ENCODE data around the gene SESN1. TPM values are rescaled to one million over a fixed set of nuclear protein-coding genes. Genes with fewer than 3 reads are reported as not detected.

The SESN1 gene
- total RNA-seq, 1 experiment from 2014 or later: 17.5 TPM

DNA sequence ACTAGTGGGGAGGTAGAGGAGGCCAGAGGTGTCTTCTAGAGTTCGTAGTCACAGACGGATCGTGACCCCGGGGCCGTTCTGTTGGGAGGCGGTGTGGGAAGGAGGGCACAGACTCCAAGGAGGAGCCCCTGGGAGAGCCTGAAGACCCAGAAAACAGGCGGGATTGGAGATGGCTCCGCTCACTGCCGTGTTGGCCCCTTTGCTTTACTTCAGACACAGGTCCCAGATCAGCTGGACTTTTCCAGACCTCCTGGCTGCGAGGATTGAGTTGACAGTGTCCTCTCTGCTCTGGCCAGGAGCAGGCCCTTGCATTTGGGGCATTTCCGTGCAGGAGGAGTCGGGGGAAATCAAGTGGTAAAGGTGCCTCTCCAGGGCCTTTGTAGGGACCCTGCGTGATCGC lies 133.6 kb downstream of the SESN1 start:
- no peaks in the 10 kb centered on the region for H3K9me3 ChIP-seq (ENCODE audit: control insufficient read depth, low read depth, low read length)
- no peak overlapping the region for H3K4me2 ChIP-seq (ENCODE audit: insufficient read depth, insufficient read length, low read length)
- H4K8ac ChIP-seq (replicated peaks; ENCODE audit: insufficient read length, low read depth, low read length): no peak overlapping the region
- H2BK20ac ChIP-seq (ENCODE audit: low read depth, low read length, poor library complexity, severe bottlenecking): no peak overlapping the region
- WGBS (ENCODE audit: extremely low coverage, insufficient read length, low lambda C conversion rate): no CpG with 5 or more reads among the region's 14 CpGs
- no peak overlapping the region for H3K56ac ChIP-seq (ENCODE audit: insufficient read length, low read depth, low read length)
- no peak for DNase-seq
- TF ChIP-seq, protein P1, sequence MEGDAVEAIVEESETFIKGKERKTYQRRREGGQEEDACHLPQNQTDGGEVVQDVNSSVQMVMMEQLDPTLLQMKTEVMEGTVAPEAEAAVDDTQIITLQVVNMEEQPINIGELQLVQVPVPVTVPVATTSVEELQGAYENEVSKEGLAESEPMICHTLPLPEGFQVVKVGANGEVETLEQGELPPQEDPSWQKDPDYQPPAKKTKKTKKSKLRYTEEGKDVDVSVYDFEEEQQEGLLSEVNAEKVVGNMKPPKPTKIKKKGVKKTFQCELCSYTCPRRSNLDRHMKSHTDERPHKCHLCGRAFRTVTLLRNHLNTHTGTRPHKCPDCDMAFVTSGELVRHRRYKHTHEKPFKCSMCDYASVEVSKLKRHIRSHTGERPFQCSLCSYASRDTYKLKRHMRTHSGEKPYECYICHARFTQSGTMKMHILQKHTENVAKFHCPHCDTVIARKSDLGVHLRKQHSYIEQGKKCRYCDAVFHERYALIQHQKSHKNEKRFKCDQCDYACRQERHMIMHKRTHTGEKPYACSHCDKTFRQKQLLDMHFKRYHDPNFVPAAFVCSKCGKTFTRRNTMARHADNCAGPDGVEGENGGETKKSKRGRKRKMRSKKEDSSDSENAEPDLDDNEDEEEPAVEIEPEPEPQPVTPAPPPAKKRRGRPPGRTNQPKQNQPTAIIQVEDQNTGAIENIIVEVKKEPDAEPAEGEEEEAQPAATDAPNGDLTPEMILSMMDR (conservative IDR thresholded peaks at IDR 0.05): no peak
- H2BK120ac ChIP-seq (ENCODE audit: low read depth, low read length, poor library complexity, severe bottlenecking): no peak overlapping the region
- H3K79me1 ChIP-seq (ENCODE audit: insufficient read depth, low read depth, low read length, poor library complexity, severe bottlenecking): no peaks in the 10 kb centered on the region
- Mint-ChIP-seq H3K27me3 (ENCODE audit: low read depth) (no peaks in the 10 kb centered on the region), H3K4me3 (no peak overlapping the region), H3K4me1 (peaks cover 9 to 10% of the 10 kb centered on the region in 2 experiments), H3K9me3 (no peaks in the 10 kb centered on the region), H3K36me3 (ENCODE audit: insufficient read depth in 1 of 3, low read depth in 3 of 3) (no peaks in the 10 kb centered on the region), H3K27ac (no peak overlapping the region)
- H3T11ph ChIP-seq (ENCODE audit: low read length): no peak overlapping the region
- no peak overlapping the region for H2BK12ac ChIP-seq (ENCODE audit: insufficient read length, low read depth, low read length)
- no peak overlapping the region for H3K27ac ChIP-seq (ENCODE audit: insufficient read length, low read depth, low read length)
- no peaks in the 10 kb centered on the region; the same call in 1 of the 2 replicates for H3K4me1 ChIP-seq (ENCODE audit: insufficient read depth, low read length)
- no peak overlapping the region for H3K4ac ChIP-seq (ENCODE audit: low read depth, low read length)
- no peak overlapping the region for H4K5ac ChIP-seq (ENCODE audit: insufficient read length, low read depth, low read length)
- H4K20me1 ChIP-seq (ENCODE audit: control insufficient read depth, insufficient read depth, insufficient read length): no peaks in the 10 kb centered on the region
- H3K18ac ChIP-seq (ENCODE audit: insufficient read length, low read depth, low read length): no peak overlapping the region
- H3K79me2 ChIP-seq (ENCODE audit: insufficient read depth, low read length): no peaks in the 10 kb centered on the region
- H2AK5ac ChIP-seq (ENCODE audit: insufficient read length, low read length): no peak overlapping the region
- H4K91ac ChIP-seq (ENCODE audit: insufficient read length, low read depth, low read length): no peak overlapping the region
- no peak overlapping the region for H3K9ac ChIP-seq (ENCODE audit: extremely low read depth, insufficient read length, low read length)
- no peak overlapping the region for H2AFZ ChIP-seq (ENCODE audit: low read length)
- no peak overlapping the region for H2BK5ac ChIP-seq (ENCODE audit: insufficient read length, low read length)
- H3K14ac ChIP-seq (ENCODE audit: insufficient read depth, low read length): no peak overlapping the region; the same call in 1 of the 2 replicates
- no peak overlapping the region for H3K23ac ChIP-seq (ENCODE audit: insufficient read length, low read depth, low read length)
- no peaks in the 10 kb centered on the region for H3K23me2 ChIP-seq (ENCODE audit: insufficient read length, low read depth, low read length, poor library complexity, severe bottlenecking)
- H3K27me3 ChIP-seq (ENCODE audit: insufficient read depth, low read length): no peaks in the 10 kb centered on the region
- no peak overlapping the region for H2BK15ac ChIP-seq (ENCODE audit: low read depth, low read length)

Measured in H9 (cell line).